HG02885 (cell line): Measurements from ENCODE around the gene TMOD2.

Source experiments
- ATAC-seq: cut with Tn5 transposase; IDR thresholded peaks from one replicate; pipeline ENCODE4 v1.9.1; 2021; ENCODE audit warnings: mild to moderate bottlenecking; ENCODE audit not compliant: unreplicated experiment, poor library complexity

TMOD2 gene

GRCh38 chr15:51735228-51736010, 16.0 kb upstream of the TMOD2 start:
- ATAC-seq, result peak; percentile 14

GRCh38 chr15:51736069-51736468, 15.3 kb upstream of the TMOD2 start:
- ATAC-seq, result peak; percentile 20

DNA sequence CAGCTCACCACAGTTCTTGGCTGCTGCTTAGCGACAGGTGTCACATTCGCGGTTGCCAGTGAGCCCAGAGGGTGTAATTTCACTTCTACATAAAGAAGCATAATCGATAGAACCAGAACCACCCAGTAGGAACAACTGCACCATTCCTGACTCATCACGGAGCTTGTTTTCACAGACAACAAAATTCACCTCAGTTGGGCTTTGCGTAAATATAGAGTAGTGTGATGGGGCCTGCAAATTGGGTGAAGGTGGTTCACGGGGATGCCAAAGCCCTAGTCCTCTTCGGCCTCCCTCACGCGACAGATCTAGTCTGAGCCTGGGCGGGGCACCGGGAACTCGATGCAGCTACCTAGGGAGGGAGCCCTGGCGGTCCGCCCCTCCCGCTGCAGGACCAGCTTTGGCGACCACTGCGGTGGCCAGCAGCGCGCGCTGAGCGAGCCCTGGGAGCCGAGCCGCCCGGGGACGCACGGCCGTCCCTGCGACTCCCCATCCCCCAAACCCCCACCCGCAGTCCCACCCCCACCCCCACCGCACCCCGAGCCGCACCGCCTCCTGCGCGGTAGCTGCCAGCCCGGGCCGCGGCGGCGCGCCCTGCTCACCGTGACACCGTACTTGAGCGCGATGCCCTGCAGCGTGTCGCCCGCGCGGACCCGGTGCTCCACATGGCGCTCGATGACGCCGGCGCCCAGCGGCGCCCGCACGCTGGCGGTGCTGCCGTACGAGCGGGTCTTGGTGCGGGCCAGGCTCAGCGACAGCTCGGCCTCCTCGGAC, 14.5 kb upstream of the TMOD2 start:
- ATAC-seq, result peak; percentile 37

GRCh38 chr15:51737522-51738305, 13.7 kb upstream of the TMOD2 start, which contains the start of gene LYSMD2:
LYSMD2 (minus strand) TSS chr15:51737655; CDS start chr15:51737622, 33 bp downstream.
- ATAC-seq, result peak; percentile 57

GRCh38 chr15:51738553-51738952, 12.8 kb upstream of the TMOD2 start:
- ATAC-seq, result no peak

DNA sequence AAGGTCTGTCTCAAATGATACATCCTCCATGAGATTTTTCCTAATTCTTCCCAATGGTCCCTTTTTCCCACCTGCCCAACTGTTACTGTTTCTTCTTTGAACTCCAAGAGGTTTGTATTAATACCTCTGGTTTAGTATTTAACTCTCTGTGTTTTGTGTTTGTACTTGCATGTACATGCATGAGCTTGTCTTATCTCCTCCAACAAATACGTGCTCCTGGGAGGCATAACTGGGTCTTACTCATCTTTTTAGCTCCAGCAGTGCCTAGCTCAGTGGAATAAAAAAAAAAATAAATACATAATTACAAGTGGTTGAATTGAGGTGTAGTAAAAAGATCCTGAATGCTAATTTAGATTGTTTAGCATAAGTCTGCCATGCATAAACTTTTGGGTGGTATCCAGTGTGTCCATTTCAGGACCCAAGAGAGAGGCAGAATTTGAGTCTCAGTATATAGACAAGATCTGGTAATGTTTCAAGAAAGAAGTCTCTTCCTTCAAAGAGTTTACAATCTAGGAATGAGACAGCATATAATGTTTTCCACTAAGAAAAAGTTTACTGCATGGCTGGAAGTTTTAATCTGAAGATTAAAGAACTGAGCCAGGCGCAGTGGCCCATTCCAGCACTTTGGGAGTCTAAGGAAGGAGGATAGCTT, 12.2 kb upstream of the TMOD2 start:
- no peak for ATAC-seq

- ATAC-seq, result no peak
These were observed 2.1 kb upstream of the TMOD2 start for GRCh38 chr15:51749307-51749706.

DNA sequence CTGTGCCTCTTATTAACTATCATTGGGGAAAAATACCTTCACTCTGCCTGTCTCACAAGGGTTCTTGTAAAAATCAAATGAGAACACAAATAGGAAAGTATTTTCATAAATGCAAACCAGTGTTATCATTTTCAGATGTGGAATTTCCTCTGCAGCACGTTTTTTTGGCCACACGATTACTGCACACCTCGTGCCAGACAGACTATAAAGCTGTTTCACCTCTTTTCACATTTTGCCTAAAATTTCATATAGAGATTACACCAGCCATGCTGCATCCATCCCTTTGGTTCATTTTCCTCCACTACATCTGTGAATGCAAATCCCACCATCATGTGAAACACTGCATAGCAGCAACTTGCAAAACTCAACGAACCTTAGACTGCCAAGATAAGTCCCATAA, 1.2 kb upstream of the TMOD2 start:
- ATAC-seq, result no peak

DNA sequence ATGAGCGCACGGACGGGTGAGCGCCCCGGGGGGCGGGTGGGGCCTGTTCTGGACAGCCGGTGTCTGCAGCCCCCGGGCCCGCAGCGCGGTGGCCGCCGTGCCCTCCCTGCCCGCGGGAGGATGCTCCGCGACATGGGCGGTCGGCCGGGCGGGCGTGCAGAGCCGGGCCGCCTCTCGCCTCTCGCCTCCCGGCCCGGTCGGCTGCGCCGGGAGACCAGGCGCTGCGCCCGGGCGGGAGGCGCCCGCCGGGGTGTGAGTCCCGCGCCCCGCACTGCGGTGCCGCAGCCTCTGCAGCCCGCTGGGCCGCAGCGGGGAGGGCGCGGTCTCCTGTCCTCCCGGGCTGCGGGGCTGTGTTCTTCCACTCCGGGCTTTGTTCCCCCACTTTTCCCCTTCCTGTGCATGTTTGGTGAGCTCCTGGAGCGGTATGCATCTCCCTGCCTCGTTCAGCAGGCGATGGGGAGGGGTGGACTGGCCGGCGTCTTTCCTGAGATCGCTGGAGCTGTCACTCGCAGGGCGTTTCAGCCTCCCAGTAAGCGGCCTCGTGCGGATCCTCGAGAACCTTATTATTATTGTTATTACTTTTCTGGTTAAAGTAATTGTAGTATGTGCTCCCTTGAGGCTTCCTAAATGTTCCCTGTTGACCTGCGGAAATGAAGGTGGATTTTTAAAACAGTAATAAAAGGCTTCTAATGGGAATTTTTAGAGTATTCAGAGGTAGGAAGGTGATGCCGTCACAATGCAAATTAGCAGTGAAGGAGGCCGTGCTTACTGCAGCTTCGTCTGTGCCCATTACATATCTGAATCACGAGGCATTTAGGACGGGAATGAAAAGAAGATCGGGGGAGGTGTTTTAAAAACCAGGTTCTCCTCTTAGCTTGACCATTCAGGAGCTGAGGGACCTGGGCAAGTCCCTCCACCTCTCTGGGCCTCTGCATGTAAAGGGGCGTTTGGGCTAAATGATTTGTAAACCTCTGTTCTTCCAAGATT, 593 bp downstream of the TMOD2 start:
- peak; percentile 50 for ATAC-seq

GRCh38 chr15:51752888-51753287, 1.5 kb downstream of the TMOD2 start:
- no peak for ATAC-seq

GRCh38 chr15:51754267-51754666, 2.9 kb downstream of the TMOD2 start:
- ATAC-seq, result no peak

DNA sequence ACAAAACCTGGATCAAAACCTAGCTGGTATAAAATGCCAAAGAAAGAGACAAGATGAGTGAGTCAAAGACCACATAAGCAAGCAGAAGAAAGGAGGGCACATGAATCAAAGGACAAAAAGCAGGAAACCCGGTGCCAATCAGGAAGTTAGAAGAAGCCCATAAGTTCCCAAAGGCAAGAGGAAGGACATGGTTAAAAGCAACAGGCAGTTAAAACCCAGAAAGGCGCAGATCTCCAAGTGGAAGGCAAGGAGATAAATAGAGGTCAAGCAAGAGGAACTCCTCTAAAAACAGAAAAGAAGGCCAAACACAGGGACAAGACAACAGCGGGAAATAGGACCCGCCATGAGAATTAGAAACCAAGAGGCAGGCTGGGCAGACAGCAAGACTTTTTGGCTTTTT, 4.4 kb downstream of the TMOD2 start:
- no peak for ATAC-seq

- ATAC-seq, result no peak
These were observed 5.1 kb downstream of the TMOD2 start for GRCh38 chr15:51756482-51756881.

DNA sequence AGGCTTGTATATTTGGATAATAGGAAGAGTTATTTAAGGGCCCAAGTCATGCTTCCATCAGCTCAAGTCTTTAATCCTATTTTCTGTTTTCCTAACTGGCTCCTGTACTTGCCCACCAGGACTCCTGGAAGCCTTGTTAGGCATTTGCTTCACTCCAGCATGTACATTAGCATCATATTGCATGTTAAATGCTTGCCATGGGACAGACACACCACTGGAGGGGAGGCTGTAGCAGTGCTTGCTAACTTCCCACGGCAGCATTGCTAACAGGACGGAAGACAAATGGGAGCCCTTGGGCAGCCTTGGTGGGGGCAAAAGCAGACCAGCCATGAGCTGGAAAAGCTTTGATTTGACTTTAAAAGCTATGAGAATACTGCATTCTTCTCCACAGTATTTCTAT, 6.1 kb downstream of the TMOD2 start:
- no peak for ATAC-seq

- ATAC-seq, result no peak
These were observed 7.2 kb downstream of the TMOD2 start for GRCh38 chr15:51758645-51759044.

- ATAC-seq, result no peak
These were observed 8.2 kb downstream of the TMOD2 start for GRCh38 chr15:51759557-51760070.

GRCh38 chr15:51760805-51761204, 9.4 kb downstream of the TMOD2 start:
- ATAC-seq, result no peak

- no peak for ATAC-seq
These were observed 14.4 kb downstream of the TMOD2 start for GRCh38 chr15:51765751-51766150.

DNA sequence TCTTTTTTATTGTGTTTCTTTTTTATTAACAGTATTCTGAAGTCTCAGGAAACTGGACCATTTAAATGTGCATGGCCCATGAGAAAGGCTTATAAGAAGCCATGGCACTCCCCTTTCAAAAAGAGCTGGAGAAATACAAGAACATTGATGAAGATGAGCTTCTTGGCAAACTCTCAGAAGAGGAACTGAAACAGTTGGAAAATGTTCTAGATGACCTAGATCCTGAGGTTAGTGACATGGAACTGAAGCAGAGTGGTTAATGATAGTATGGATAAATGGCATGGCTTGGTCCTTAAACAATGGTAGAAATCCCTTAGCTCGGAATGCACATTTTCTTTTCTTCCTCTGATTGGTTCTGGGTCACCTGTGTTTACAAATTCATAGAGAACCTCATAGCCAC, 14.9 kb downstream of the TMOD2 start:
- ATAC-seq, result no peak
